SK-N-SH (cell line): ENCODE measurements around the gene CLPTM1L. TPM values are rescaled to one million over a fixed set of nuclear protein-coding genes. Genes with fewer than 3 reads are reported as not detected.

Experiments used
- CTCF ChIA-PET: fragments of 300-600, 350-600 bp; formaldehyde crosslinking; extraction: SDS; loops from one replicate; lab custom pipeline; 2021; lab: Yijun Ruan, JAX
- POLR2A ChIA-PET: fragments of 350-600 bp; sonication (Branson Sonifier 250); formaldehyde crosslinking; extraction: SDS; loops from one replicate; lab custom pipeline; 2020; ENCODE audit warnings: antibody characterized with exemption, inconsistent platforms; lab: Yijun Ruan, JAX
- DNase-seq: peaks from one replicate; pipeline ENCODE4 v3.0.0; 2012
- H2AFZ ChIP-seq: fragments of 200-600 bp; sonication (generic); 2 replicates; pipeline ENCODE4 v1.8.1; 2016; ENCODE audit warnings: antibody characterized with exemption, mild to moderate bottlenecking, low read depth
- H3F3A ChIP-seq: fragments of 200-600 bp; sonication (generic); replicated peaks from 2 replicates; pipeline ENCODE3; 2016; ENCODE audit warnings: antibody characterized with exemption, mild to moderate bottlenecking; ENCODE audit not compliant: insufficient read depth
- H3K27ac ChIP-seq, 2 experiments: fragments of 200-500 bp in 1 of 2; fragments of 200-600 bp in 1 of 2; sonication (Bioruptor generic) in 1 of 2; sonication (generic), shearing (Covaris generic) in 1 of 2; 2 replicates each; pipeline versions ENCODE4 v1.5.1 to v1.6.1; 2014 to 2016; ENCODE audit warnings: low read depth in 2 of 2, inconsistent platforms in 1 of 2, low read length in 1 of 2, mild to moderate bottlenecking in 1 of 2, mixed read lengths in 1 of 2
- H3K27me3 ChIP-seq: fragments of 200-600 bp; sonication (generic), shearing (Covaris generic); 2 replicates; pipeline ENCODE4 v1.6.1; 2016; ENCODE audit warnings: mixed run types; ENCODE audit not compliant: insufficient read depth
- H3K36me3 ChIP-seq, 2 experiments: fragments of 200-500 bp in 1 of 2; fragments of 200-600 bp in 1 of 2; sonication (Bioruptor generic) in 1 of 2; sonication (generic) in 1 of 2; replicated peaks in 1 of 2; 2 replicates each; pipeline versions ENCODE3 to v1.5.1; 2014 to 2016; ENCODE audit warnings: low read length in 1 of 2, mild to moderate bottlenecking in 1 of 2; ENCODE audit not compliant: insufficient read depth in 2 of 2, control insufficient read depth in 1 of 2
- H3K4me1 ChIP-seq, 2 experiments: fragments of 200-500 bp in 1 of 2; fragments of 200-600 bp in 1 of 2; sonication (Bioruptor generic) in 1 of 2; sonication (generic), shearing (Covaris generic) in 1 of 2; 2 replicates each; pipeline versions ENCODE4 v1.5.1 to v1.6.1; 2014 to 2016; ENCODE audit warnings: low read depth in 1 of 2, low read length in 1 of 2, mixed run types in 1 of 2; ENCODE audit not compliant: insufficient read depth in 2 of 2, control insufficient read depth in 1 of 2
- H3K4me2 ChIP-seq: fragments of 200-600 bp; sonication (generic), shearing (Covaris generic); 2 replicates; pipeline ENCODE4 v1.6.1; 2017; ENCODE audit warnings: mixed run types
- H3K4me3 ChIP-seq, 2 experiments: fragments of 200-500 bp in 1 of 2; fragments of 200-600 bp in 1 of 2; sonication (Bioruptor generic) in 1 of 2; sonication (generic), shearing (Covaris generic) in 1 of 2; 2 replicates each; pipeline versions ENCODE4 v1.5.1 to v1.8.1; 2014 to 2016; ENCODE audit warnings: low read depth in 2 of 2, inconsistent platforms in 1 of 2, low read length in 1 of 2, mild to moderate bottlenecking in 1 of 2, mixed read lengths in 1 of 2, moderate library complexity in 1 of 2
- H3K79me2 ChIP-seq: fragments of 200-600 bp; sonication (generic); 2 replicates; pipeline ENCODE4 v1.8.1; 2017; ENCODE audit warnings: mild to moderate bottlenecking; ENCODE audit not compliant: insufficient read depth
- H3K9ac ChIP-seq: fragments of 200-600 bp; sonication (generic); 2 replicates; pipeline ENCODE4 v1.6.1; 2017; ENCODE audit warnings: mixed run types
- H3K9me2 ChIP-seq: fragments of 200-600 bp; sonication (generic); 2 replicates; pipeline ENCODE4 v1.6.1; 2017; ENCODE audit warnings: mixed run types
- H3K9me3 ChIP-seq: fragments of 200-600 bp; sonication (generic); 2 replicates; pipeline ENCODE4 v1.6.1; 2017; ENCODE audit warnings: mixed run types, mild to moderate bottlenecking, moderate library complexity
- H4K20me1 ChIP-seq: fragments of 200-600 bp; sonication (generic); 2 replicates; pipeline ENCODE4 v1.6.1; 2017; ENCODE audit warnings: mild to moderate bottlenecking, mixed run types; ENCODE audit not compliant: insufficient read depth
- FOXM1 ChIP-seq: IDR thresholded peaks from 2 replicates; pipeline ENCODE4 v1.4.0; 2012; ENCODE audit warnings: low read depth, mild to moderate bottlenecking
- GABPA ChIP-seq: IDR thresholded peaks from 2 replicates; pipeline ENCODE4 v1.4.0; 2012; ENCODE audit warnings: low read depth, mild to moderate bottlenecking
- GATA2 ChIP-seq: sonication (generic); formaldehyde crosslinking; IDR thresholded peaks from 2 replicates; pipeline ENCODE4 v1.5.0; 2020; ENCODE audit warnings: mild to moderate bottlenecking, missing genetic modification reagents
- JUND ChIP-seq: IDR thresholded peaks from 2 replicates; pipeline ENCODE4 v1.4.0; 2012
- MAX ChIP-seq: IDR thresholded peaks from 2 replicates; pipeline ENCODE4 v1.4.0; 2012; ENCODE audit warnings: low read depth
- MXI1 ChIP-seq: IDR thresholded peaks from 2 replicates; pipeline ENCODE4 v1.6.1; 2012; ENCODE audit warnings: mild to moderate bottlenecking, low read depth, low read length, improper control_type of control experiment
- NFIC ChIP-seq: IDR thresholded peaks from 2 replicates; pipeline ENCODE4 v1.4.0; 2012; ENCODE audit warnings: borderline replicate concordance
- RAD21 ChIP-seq: IDR thresholded peaks from 2 replicates; pipeline ENCODE4 v1.6.1; 2012; ENCODE audit warnings: mild to moderate bottlenecking, low read length
- SIN3A ChIP-seq: IDR thresholded peaks from 2 replicates; pipeline ENCODE4 v1.6.1; 2012; ENCODE audit warnings: low read depth, mild to moderate bottlenecking, low read length, moderate library complexity, borderline replicate concordance
- USF1 ChIP-seq: IDR thresholded peaks from 2 replicates; pipeline ENCODE4 v1.4.0; 2012; ENCODE audit warnings: low read depth, borderline replicate concordance
- WGBS: methylation state at CpG from one replicate; pipeline ENCODE4 v1.1.6; 2017; ENCODE audit warnings: low lambda C conversion rate; 5-methylcytosine and 5-hydroxymethylcytosine counted together
- polyA plus RNA-seq, 3 experiments: library from polyadenylated mRNA; depleted of rRNA; stranded (reverse); fragments of >200 nt; gene quantifications; 2 replicates each; pipeline ENCODE4 v1.2.3, GENCODE V29; 2012
- TF ChIP-seq, protein P1 (sequence below): fragments of 150-350 bp; IDR thresholded peaks from 2 replicates; pipeline ENCODE4 v1.6.1; 2016; ENCODE audit warnings: mild to moderate bottlenecking, low read depth, low read length

CLPTM1L gene
- polyA plus RNA-seq, 1 of the 3 experiments (the other 2 are of a cell fraction), result 202 TPM

DNA sequence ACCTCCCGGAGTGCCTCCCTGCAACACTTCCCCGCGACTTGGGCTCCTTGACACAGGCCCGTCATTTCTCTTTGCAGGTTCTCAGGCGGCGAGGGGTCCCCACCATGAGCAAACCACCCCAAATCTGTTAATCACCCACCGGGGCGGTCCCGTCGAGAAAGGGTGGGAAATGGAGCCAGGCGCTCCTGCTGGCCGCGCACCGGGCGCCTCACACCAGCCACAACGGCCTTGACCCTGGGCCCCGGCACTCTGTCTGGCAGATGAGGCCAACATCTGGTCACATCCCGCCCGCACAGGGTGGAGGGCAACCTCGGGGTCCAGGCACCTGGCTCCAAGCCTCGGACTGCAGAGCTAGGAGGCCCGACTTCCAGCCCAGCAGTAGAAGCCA is 49.3 kb downstream of the CLPTM1L start:
- Histone ChIP-seq H3K27me3 (peaks cover 39% of the 10 kb centered on the region), H3K36me3 (no peaks in the 10 kb centered on the region), H3K9ac (no peak overlapping the region), H3K4me1 (peaks cover 0 to 4% of the 10 kb centered on the region in 2 experiments; a peak in 1 of 4 replicates), H3K79me2 (no peaks in the 10 kb centered on the region)
- no peak for TF ChIP-seq NFIC
- no peak for TF ChIP-seq RAD21
- no peak for TF ChIP-seq GATA2 (CRISPR knock-in tag)
- TF ChIP-seq, protein P1, sequence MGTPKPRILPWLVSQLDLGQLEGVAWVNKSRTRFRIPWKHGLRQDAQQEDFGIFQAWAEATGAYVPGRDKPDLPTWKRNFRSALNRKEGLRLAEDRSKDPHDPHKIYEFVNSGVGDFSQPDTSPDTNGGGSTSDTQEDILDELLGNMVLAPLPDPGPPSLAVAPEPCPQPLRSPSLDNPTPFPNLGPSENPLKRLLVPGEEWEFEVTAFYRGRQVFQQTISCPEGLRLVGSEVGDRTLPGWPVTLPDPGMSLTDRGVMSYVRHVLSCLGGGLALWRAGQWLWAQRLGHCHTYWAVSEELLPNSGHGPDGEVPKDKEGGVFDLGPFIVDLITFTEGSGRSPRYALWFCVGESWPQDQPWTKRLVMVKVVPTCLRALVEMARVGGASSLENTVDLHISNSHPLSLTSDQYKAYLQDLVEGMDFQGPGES, result no peak
- TF ChIP-seq, all 33 proteins: peak for 0
- Histone ChIP-seq H3K27ac (no peak overlapping the region), H3K4me2 (peak overlapping the region; percentile 55; the same call in 1 of the 2 replicates), H2AFZ (no peak overlapping the region), H3F3A (no peaks in the 10 kb centered on the region), H3K9me3 (no peaks in the 10 kb centered on the region), H3K9me2 (no peaks in the 10 kb centered on the region), H3K4me3 (peak overlapping the region; percentile 47 to 56; a peak in 3 of 4 replicates), H4K20me1 (no peaks in the 10 kb centered on the region)
- CTCF ChIA-PET, result interaction anchor here (1.0 kb wide), 1 partner anchor 372 kb away, joined by 3 read pairs; no protein-coding TSS in a partner anchor
- POLR2A ChIA-PET, result no interaction called here
- WGBS, result 43% methylated on average over 5 of the region's 22 CpGs
- DNase-seq, result no peak

DNA sequence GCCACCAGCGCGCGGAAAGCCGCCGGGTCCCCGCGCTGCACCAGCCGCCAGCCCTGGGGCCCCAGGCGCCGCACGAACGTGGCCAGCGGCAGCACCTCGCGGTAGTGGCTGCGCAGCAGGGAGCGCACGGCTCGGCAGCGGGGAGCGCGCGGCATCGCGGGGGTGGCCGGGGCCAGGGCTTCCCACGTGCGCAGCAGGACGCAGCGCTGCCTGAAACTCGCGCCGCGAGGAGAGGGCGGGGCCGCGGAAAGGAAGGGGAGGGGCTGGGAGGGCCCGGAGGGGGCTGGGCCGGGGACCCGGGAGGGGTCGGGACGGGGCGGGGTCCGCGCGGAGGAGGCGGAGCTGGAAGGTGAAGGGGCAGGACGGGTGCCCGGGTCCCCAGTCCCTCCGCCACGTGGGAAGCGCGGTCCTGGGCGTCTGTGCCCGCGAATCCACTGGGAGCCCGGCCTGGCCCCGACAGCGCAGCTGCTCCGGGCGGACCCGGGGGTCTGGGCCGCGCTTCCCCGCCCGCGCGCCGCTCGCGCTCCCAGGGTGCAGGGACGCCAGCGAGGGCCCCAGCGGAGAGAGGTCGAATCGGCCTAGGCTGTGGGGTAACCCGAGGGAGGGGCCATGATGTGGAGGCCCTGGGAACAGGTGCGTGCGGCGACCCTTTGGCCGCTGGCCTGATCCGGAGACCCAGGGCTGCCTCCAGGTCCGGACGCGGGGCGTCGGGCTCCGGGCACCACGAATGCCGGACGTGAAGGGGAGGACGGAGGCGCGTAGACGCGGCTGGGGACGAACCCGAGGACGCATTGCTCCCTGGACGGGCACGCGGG is 49.9 kb downstream of the CLPTM1L start, which contains the start of gene TERT:
TSS of gene TERT (minus strand) at position 234 of the 815 bp plus-strand sequence. CDS start at position 155, 79 bp downstream.
- TF ChIP-seq USF1 (no peak), GABPA (peak; percentile 65), MAX (peak; percentile 94), JUND (no peak), FOXM1 (no peak), MXI1 (peak; percentile 99), SIN3A (peak; percentile 72; the same call in 1 of the 2 replicates)
- H3K79me2 ChIP-seq, result no peaks in the 10 kb centered on the region
- H3F3A ChIP-seq, result no peaks in the 10 kb centered on the region
- H3K9ac ChIP-seq, result no peak within 1 kb of the TSS
- peaks cover 33% of the 10 kb centered on the region for H3K27me3 ChIP-seq
- H4K20me1 ChIP-seq, result no peaks in the 10 kb centered on the region
- no peaks in the 10 kb centered on the region for H3K9me2 ChIP-seq
- H3K4me1 ChIP-seq, result peaks cover 0 to 4% of the 10 kb centered on the region in 2 experiments; a peak in 1 of 4 replicates
- WGBS, result 18% methylated on average over 23 of the region's 102 CpGs
- CTCF ChIA-PET, result interaction anchor here (0.7 to 1.0 kb wide), 2 partner anchors 10 to 371 kb away, joined by 3 read pairs; no protein-coding TSS in a partner anchor
- H3K27ac ChIP-seq, result no peak within 1 kb of the TSS; a peak in 1 of 4 replicates
- H3K9me3 ChIP-seq, result no peaks in the 10 kb centered on the region
- H3K4me3 ChIP-seq, result peak within 1 kb of the TSS; percentile 47 to 56; a peak in 3 of 4 replicates
- H3K36me3 ChIP-seq, result no peaks in the 10 kb centered on the region
- peak within 1 kb of the TSS; percentile 55 for H3K4me2 ChIP-seq
- DNase-seq, result peak; percentile 94
- no peak within 1 kb of the TSS for H2AFZ ChIP-seq
- POLR2A ChIA-PET, result no interaction called here
